ENCODE results near the gene IQCK.

GRCh38 chr16:19856120-19856519 lies 138.0 kb downstream of the IQCK start:
- no peak for TF ChIP-seq CTCF (IDR thresholded peaks at IDR 0.05; ENCODE audit: extremely low read depth in 1 of 2, insufficient read depth in 1 of 2, low read depth in 1 of 2, low read length in 2 of 2)
- no peak for TF ChIP-seq EZH2 (IDR thresholded peaks at IDR 0.05; ENCODE audit: borderline replicate concordance, low read depth, low read length, severe bottlenecking)
- TF ChIP-seq MYC (IDR thresholded peaks at IDR 0.05; ENCODE audit: low read depth, low read length), result no peak
- TF ChIP-seq MAX (IDR thresholded peaks at IDR 0.05; ENCODE audit: insufficient read depth, insufficient read length), result no peak

Data from endothelial cell of umbilical vein (primary cell).